Psoas muscle (tissue), 8 donors: Measurements from ENCODE around the gene CDCA8. TPM values are rescaled to one million over a fixed set of nuclear protein-coding genes. Genes with fewer than 3 reads are reported as not detected.

ENCODE experiments used
- ATAC-seq, 4 donors: fragments of 200-7000 bp; cut with Tn5 transposase; one replicate each; pipeline ENCODE4 v1.9.1; 2020; ENCODE audit warnings: moderate library complexity in 3 of 4, mild to moderate bottlenecking in 2 of 4
- DNase-seq, 2 donors: peaks; one replicate each; pipeline ENCODE4 v3.0.0-alpha.2; 2020
- H3K27ac ChIP-seq: fragments of 200-600 bp; one replicate; pipeline ENCODE4 v1.8.0; 2022
- H3K27me3 ChIP-seq, 3 donors: fragments of 200-600 bp in 1 of 3; one replicate each; pipeline versions ENCODE4 v1.6.1 to v1.8.0; 2013 to 2022; ENCODE audit warnings: low read length in 2 of 3, mild to moderate bottlenecking in 2 of 3, moderate library complexity in 1 of 3; ENCODE audit not compliant: insufficient read depth in 3 of 3
- H3K36me3 ChIP-seq, 2 donors: fragments of 200-600 bp in 1 of 2; one replicate each; pipeline versions ENCODE4 v1.6.1 to v1.8.0; 2013 to 2022; ENCODE audit warnings: low read depth in 1 of 2, mild to moderate bottlenecking in 1 of 2, moderate library complexity in 1 of 2; ENCODE audit not compliant: insufficient read depth in 1 of 2
- H3K4me1 ChIP-seq: fragments of 200-600 bp; one replicate; pipeline ENCODE4 v1.8.0; 2022
- H3K4me3 ChIP-seq: fragments of 200-600 bp; one replicate; pipeline ENCODE4 v1.8.0; 2022; ENCODE audit warnings: mild to moderate bottlenecking
- H3K9me3 ChIP-seq: fragments of 200-600 bp; one replicate; pipeline ENCODE4 v1.8.0; 2022
- CTCF ChIP-seq: fragments of 200-600 bp; IDR thresholded peaks from one replicate; pipeline ENCODE4 v1.8.0; 2022; ENCODE audit warnings: antibody characterized with exemption
- WGBS, 3 donors: extraction: QIAGEN DNeasy Blood & Tissue Kit; methylation state at CpG; one replicate each; pipeline versions ENCODE4 v1.1.6 to v1.1.7; 2013; 5-methylcytosine and 5-hydroxymethylcytosine counted together
- intact Hi-C, 2 donors: fragments of 100-400 bp; cut with DNase I; formaldehyde crosslinking; loops; one replicate each; pipeline versions ENCODE4 v1.11.0 to v1.14.2; 2022
- polyA plus RNA-seq, 3 donors: library from polyadenylated mRNA; stranded (reverse); fragments of 200-250 nt; gene quantifications; one replicate each; pipeline ENCODE4 v1.2.3, GENCODE V29; 2013
- total RNA-seq, 4 donors: library from RNA; stranded (reverse); fragmentation: NEBNext Ultra II Directional in 2 of 4; extraction: Animal tissue kit (Norgen Biotek cat#: 25700) in 2 of 4; gene quantifications; one replicate each; pipeline versions ENCODE4 v1.2.1 to v1.2.4, GENCODE V29; 2021 to 2023
- donor health status: healthy with polysubstance abuse.
- donor health status: DM: no; HTN: no; CAD: no; lungs with moderate emphysema.
- donor health status: Bipolar disorder and iron deficiency.
- donor health status: healthy.
- donor health status: DM: yes; HTN: yes; CAD: no.
- donor health status: DM: no; HTN: no; CAD: no.
- donor health status: DM: no; HTN: no; CAD: no.
- donor health status: DM: yes; HTN: yes; CAD: no.

CDCA8 gene
- total and polyA plus RNA-seq, 7 donors = 0.10 to 0.78 (median 0.23) TPM

- no peak overlapping the region for H3K27ac ChIP-seq
- TF ChIP-seq CTCF = no peak
- H3K4me3 ChIP-seq = no peak overlapping the region
- WGBS, 3 donors = 87 to 95% (median 94%) methylated on average over 8 of the region's 8 CpGs
- ATAC-seq (no peak), DNase-seq (no peak)
- no peaks in the 10 kb centered on the region for H3K36me3 ChIP-seq
- H3K9me3 ChIP-seq = no peaks in the 10 kb centered on the region
- H3K27me3 ChIP-seq = no peaks in the 10 kb centered on the region
- intact Hi-C loops = no loop called here
- no peaks in the 10 kb centered on the region for H3K4me1 ChIP-seq
Observed at GRCh38 chr1:37705399-37705798, 13.1 kb downstream of the CDCA8 start.

- intact Hi-C loops = no loop called here
- no peaks in the 10 kb centered on the region for H3K9me3 ChIP-seq
- no peaks in the 10 kb centered on the region for H3K36me3 ChIP-seq
- no peak for ATAC-seq
- no peaks in the 10 kb centered on the region for H3K4me1 ChIP-seq
- no peak for DNase-seq
- H3K27ac ChIP-seq = no peak overlapping the region
- no peaks in the 10 kb centered on the region for H3K27me3 ChIP-seq
- no peak overlapping the region for H3K4me3 ChIP-seq
- WGBS, 3 donors = 76 to 88% (median 87%) methylated on average over 4 of the region's 4 CpGs
- no peak for TF ChIP-seq CTCF
Observed at GRCh38 chr1:37708471-37708870, 16.2 kb downstream of the CDCA8 start.

- no peaks in the 10 kb centered on the region for H3K36me3 ChIP-seq
- no peak overlapping the region for H3K4me3 ChIP-seq
- H3K27me3 ChIP-seq = peaks cover 0 to 2% (median 0%) of the 10 kb centered on the region in 3 donors
- DNase-seq = no peak
- no peak for ATAC-seq
- no peaks in the 10 kb centered on the region for H3K9me3 ChIP-seq
- H3K27ac ChIP-seq = no peak overlapping the region
- intact Hi-C loops = no loop called here
- TF ChIP-seq CTCF = no peak
- H3K4me1 ChIP-seq = no peaks in the 10 kb centered on the region
- WGBS, 3 donors = 77 to 86% (median 79%) methylated on average over 8 of the region's 8 CpGs
Observed at GRCh38 chr1:37714226-37714625, 21.9 kb downstream of the CDCA8 start.

GRCh38 chr1:37714689-37715088, 22.4 kb downstream of the CDCA8 start:
- DNase-seq = peak in 1 of 2 donors; percentile 75
- TF ChIP-seq CTCF = no peak
- H3K27me3 ChIP-seq = peaks cover 0 to 2% (median 0%) of the 10 kb centered on the region in 3 donors
- H3K4me1 ChIP-seq = no peaks in the 10 kb centered on the region
- peak overlapping the region; percentile 36 for H3K27ac ChIP-seq
- intact Hi-C loops = no loop called here
- H3K36me3 ChIP-seq = no peaks in the 10 kb centered on the region
- H3K9me3 ChIP-seq = no peaks in the 10 kb centered on the region
- 30 to 56% (median 35%) methylated on average over 4 of the region's 4 CpGs for WGBS, 3 donors
- peak; percentile 76 to 99 (median 94) for ATAC-seq
- H3K4me3 ChIP-seq = no peak overlapping the region

- intact Hi-C loops = no loop called here
- TF ChIP-seq CTCF = no peak
- WGBS, 3 donors = 79 to 86% (median 85%) methylated on average over 4 of the region's 4 CpGs
- ATAC-seq = no peak
- Histone ChIP-seq H3K4me1 (no peaks in the 10 kb centered on the region), H3K27ac (no peak overlapping the region), H3K9me3 (no peaks in the 10 kb centered on the region), H3K4me3 (no peak overlapping the region), H3K36me3 (no peaks in the 10 kb centered on the region), H3K27me3 (peaks cover 0 to 10% (median 2%) of the 10 kb centered on the region in 3 donors)
- no peak for DNase-seq
Observed at GRCh38 chr1:37716321-37716720, 24.0 kb downstream of the CDCA8 start.
